H9 (cell line): ENCODE data around the gene NRDE2. TPM values are rescaled to one million over a fixed set of nuclear protein-coding genes. Genes with fewer than 3 reads are reported as not detected.
"Not testable (repeated sequence)": the region's sequence is repeated elsewhere in the genome, so short reads cannot be mapped to it uniquely, and the experiment has no call there.

Experiments used
- DNase-seq: peaks from one replicate; pipeline ENCODE4 v3.0.0-alpha.2; 2017
- H2AFZ ChIP-seq: one replicate; pipeline ENCODE4 v1.6.1; 2013; ENCODE audit warnings: mild to moderate bottlenecking, low read length, control low read depth, moderate library complexity
- H2AK5ac ChIP-seq: 2 replicates; pipeline ENCODE4 v1.6.1; 2013; ENCODE audit warnings: low read length, control low read depth, mixed read lengths; ENCODE audit not compliant: insufficient read length
- H2BK120ac ChIP-seq: one replicate; pipeline ENCODE4 v1.6.1; 2013; ENCODE audit warnings: low read depth, mild to moderate bottlenecking, low read length, control low read depth, inconsistent platforms; ENCODE audit not compliant: poor library complexity, severe bottlenecking
- H2BK12ac ChIP-seq: 2 replicates; pipeline ENCODE4 v1.6.1; 2013; ENCODE audit warnings: low read length, control low read depth, mixed read lengths, low read depth; ENCODE audit not compliant: insufficient read length
- H2BK15ac ChIP-seq: 2 replicates; pipeline ENCODE4 v1.6.1; 2013; ENCODE audit warnings: low read depth, low read length, control low read depth
- H2BK20ac ChIP-seq: one replicate; pipeline ENCODE4 v1.6.1; 2013; ENCODE audit warnings: low read depth, mild to moderate bottlenecking, low read length, control low read depth, inconsistent platforms; ENCODE audit not compliant: poor library complexity, severe bottlenecking
- H2BK5ac ChIP-seq: 2 replicates; pipeline ENCODE4 v1.6.1; 2013; ENCODE audit warnings: low read length, control low read depth, mixed read lengths; ENCODE audit not compliant: insufficient read length
- H3K14ac ChIP-seq: 2 replicates; pipeline ENCODE4 v1.6.1; 2013; ENCODE audit warnings: low read length, control low read depth; ENCODE audit not compliant: insufficient read depth
- H3K18ac ChIP-seq: 2 replicates; pipeline ENCODE4 v1.6.1; 2013; ENCODE audit warnings: low read depth, mild to moderate bottlenecking, mixed read lengths, low read length, control low read depth; ENCODE audit not compliant: insufficient read length
- H3K23ac ChIP-seq: 2 replicates; pipeline ENCODE4 v1.6.1; 2013; ENCODE audit warnings: low read length, control low read depth, mixed read lengths, low read depth; ENCODE audit not compliant: insufficient read length
- H3K23me2 ChIP-seq: 2 replicates; pipeline ENCODE4 v1.6.1; 2013; ENCODE audit warnings: low read depth, mild to moderate bottlenecking, mixed read lengths, low read length, control low read depth; ENCODE audit not compliant: insufficient read length, poor library complexity, severe bottlenecking
- H3K27ac ChIP-seq: 2 replicates; pipeline ENCODE4 v1.5.1; 2013; ENCODE audit warnings: low read length, control low read depth, mixed read lengths, low read depth; ENCODE audit not compliant: insufficient read length
- H3K27me3 ChIP-seq: 2 replicates; pipeline ENCODE4 v1.6.1; 2013; ENCODE audit warnings: low read length, control low read depth, inconsistent platforms; ENCODE audit not compliant: insufficient read depth
- H3K4ac ChIP-seq: 2 replicates; pipeline ENCODE4 v1.6.1; 2013; ENCODE audit warnings: low read depth, mild to moderate bottlenecking, control low read depth, inconsistent platforms, low read length, moderate library complexity
- H3K4me1 ChIP-seq: 2 replicates; pipeline ENCODE4 v1.6.1; 2013; ENCODE audit warnings: low read length, control low read depth, inconsistent platforms; ENCODE audit not compliant: insufficient read depth
- H3K4me2 ChIP-seq: 2 replicates; pipeline ENCODE4 v1.6.1; 2013; ENCODE audit warnings: low read length, control low read depth, mixed read lengths; ENCODE audit not compliant: insufficient read length, insufficient read depth
- H3K56ac ChIP-seq: 2 replicates; pipeline ENCODE4 v1.6.1; 2013; ENCODE audit warnings: low read depth, mild to moderate bottlenecking, mixed read lengths, low read length, control low read depth; ENCODE audit not compliant: insufficient read length
- H3K79me1 ChIP-seq: 2 replicates; pipeline ENCODE4 v1.6.1; 2013; ENCODE audit warnings: low read depth, mild to moderate bottlenecking, moderate library complexity, low read length, control low read depth, inconsistent platforms; ENCODE audit not compliant: insufficient read depth, poor library complexity, severe bottlenecking
- H3K79me2 ChIP-seq: 2 replicates; pipeline ENCODE4 v1.6.1; 2013; ENCODE audit warnings: low read length, control low read depth, inconsistent platforms; ENCODE audit not compliant: insufficient read depth
- H3K9ac ChIP-seq: 2 replicates; pipeline ENCODE4 v1.6.1; 2013; ENCODE audit warnings: low read length, control low read depth, mixed read lengths; ENCODE audit not compliant: insufficient read length; ENCODE audit errors: extremely low read depth
- H3K9me3 ChIP-seq: one replicate; pipeline ENCODE4 v1.6.1; 2013; ENCODE audit warnings: low read depth, low read length, inconsistent platforms; ENCODE audit not compliant: control insufficient read depth
- H3T11ph ChIP-seq: one replicate; pipeline ENCODE4 v1.6.1; 2013; ENCODE audit warnings: mild to moderate bottlenecking, low read length, control low read depth, inconsistent platforms
- H4K20me1 ChIP-seq: one replicate; pipeline ENCODE4 v1.6.1; 2013; ENCODE audit not compliant: control insufficient read depth, insufficient read length, insufficient read depth
- H4K5ac ChIP-seq: 2 replicates; pipeline ENCODE4 v1.6.1; 2013; ENCODE audit warnings: low read depth, mild to moderate bottlenecking, mixed read lengths, low read length, control low read depth; ENCODE audit not compliant: insufficient read length
- H4K8ac ChIP-seq: replicated peaks from 2 replicates; pipeline ENCODE4 v1.6.1; 2013; ENCODE audit warnings: low read length, control low read depth, mixed read lengths, low read depth; ENCODE audit not compliant: insufficient read length
- H4K91ac ChIP-seq: 2 replicates; pipeline ENCODE4 v1.6.1; 2013; ENCODE audit warnings: low read depth, mild to moderate bottlenecking, moderate library complexity, mixed read lengths, low read length, control low read depth; ENCODE audit not compliant: insufficient read length
- H3K27ac Mint-ChIP-seq, 3 experiments: 2 replicates in 2 of 3; 3 replicates in 1 of 3; pipeline ENCODE4 v1.8.0; 2020 to 2021; ENCODE audit warnings: mixed read lengths in 3 of 3, mild to moderate bottlenecking in 1 of 3, moderate library complexity in 1 of 3
- H3K27me3 Mint-ChIP-seq: 2 replicates; pipeline ENCODE4 v1.8.0; 2021; ENCODE audit warnings: low read depth, mild to moderate bottlenecking, moderate library complexity, mixed read lengths
- H3K36me3 Mint-ChIP-seq, 3 experiments: 2 replicates in 2 of 3; 3 replicates in 1 of 3; pipeline ENCODE4 v1.8.0; 2020 to 2021; ENCODE audit warnings: low read depth in 3 of 3, mixed read lengths in 3 of 3; ENCODE audit not compliant: insufficient read depth in 1 of 3
- H3K4me1 Mint-ChIP-seq, 2 experiments: 2 replicates each; pipeline ENCODE4 v1.8.0; 2020; ENCODE audit warnings: mixed read lengths in 2 of 2
- H3K4me3 Mint-ChIP-seq, 2 experiments: 2 replicates in 1 of 2; 3 replicates in 1 of 2; pipeline ENCODE4 v1.8.0; 2020 to 2021; ENCODE audit warnings: mild to moderate bottlenecking in 2 of 2, mixed read lengths in 2 of 2, moderate library complexity in 1 of 2
- H3K9me3 Mint-ChIP-seq, 2 experiments: 2 replicates in 1 of 2; 3 replicates in 1 of 2; pipeline ENCODE4 v1.8.0; 2020; ENCODE audit warnings: mild to moderate bottlenecking in 2 of 2, mixed read lengths in 2 of 2, moderate library complexity in 1 of 2
- CTCF ChIP-seq: fragments of 200-600 bp; sonication (generic); conservative IDR thresholded peaks from 3 replicates; pipeline ENCODE4 v1.8.0; 2021; ENCODE audit warnings: antibody characterized with exemption, mild to moderate bottlenecking
- WGBS: extraction: QIAGEN DNeasy Blood & Tissue Kit; methylation state at CpG from one replicate; pipeline ENCODE4 v1.1.7; 2013; ENCODE audit warnings: missing lambda C conversion rate, low lambda C conversion rate, mixed read lengths; ENCODE audit not compliant: insufficient read length; ENCODE audit errors: extremely low coverage; 5-methylcytosine and 5-hydroxymethylcytosine counted together
- total RNA-seq: library from RNA; stranded (reverse); gene quantifications from 2 replicates; pipeline ENCODE4 v1.2.1, GENCODE V29; 2021

The NRDE2 gene
- total RNA-seq, 1 experiment from 2014 or later, result 21.2 TPM

GRCh38 chr14:90341784-90342183 is 10.0 kb upstream of the NRDE2 start:
- no peak for TF ChIP-seq CTCF
- H3K23ac ChIP-seq, result no peak overlapping the region

GRCh38 chr14:90341232-90341631 is 9.5 kb upstream of the NRDE2 start:
- H2AFZ ChIP-seq, H2BK15ac ChIP-seq, H3K9me3 ChIP-seq, H3K79me1 ChIP-seq, H3K9ac ChIP-seq, H3K27me3 ChIP-seq, H2BK20ac ChIP-seq, H3K27ac ChIP-seq, H3K4me1 ChIP-seq, H4K20me1 ChIP-seq, DNase-seq, H3K23me2 ChIP-seq, H2BK12ac ChIP-seq, H4K8ac ChIP-seq, H3K18ac ChIP-seq, H3T11ph ChIP-seq, H2AK5ac ChIP-seq, H3K14ac ChIP-seq, H3K79me2 ChIP-seq, H3K56ac ChIP-seq, H2BK120ac ChIP-seq, H3K23ac ChIP-seq, H3K9me3 Mint-ChIP-seq, H2BK5ac ChIP-seq, H3K36me3 Mint-ChIP-seq, H3K4ac ChIP-seq, H3K4me3 Mint-ChIP-seq, H3K4me2 ChIP-seq, H4K5ac ChIP-seq, H4K91ac ChIP-seq: not testable (repeated sequence)
- no CpG with 5 or more reads among the region's 5 CpGs for WGBS
- H3K27ac Mint-ChIP-seq, result peak overlapping the region in 1 of 3 experiments; percentile 83; a peak in 1 of 7 replicates
- peaks cover 10 to 14% of the 10 kb centered on the region in 2 experiments for H3K4me1 Mint-ChIP-seq
- peaks cover 36% of the 10 kb centered on the region for H3K27me3 Mint-ChIP-seq

More at GRCh38 chr14:90341784-90342183, 10.0 kb upstream of the NRDE2 start:
- H3K27ac Mint-ChIP-seq, result no peak overlapping the region; a peak in 1 of 7 replicates
- H2AFZ ChIP-seq, result no peak overlapping the region
- no peak overlapping the region for H3T11ph ChIP-seq
- H3K27me3 Mint-ChIP-seq, result peaks cover 30% of the 10 kb centered on the region
- no peaks in the 10 kb centered on the region; the same call in 1 of the 2 replicates for H3K4me1 ChIP-seq
- H4K8ac ChIP-seq, result no peak overlapping the region
- no peaks in the 10 kb centered on the region for H3K79me1 ChIP-seq
- no peak overlapping the region for H2BK12ac ChIP-seq
- H4K20me1 ChIP-seq, result no peaks in the 10 kb centered on the region
- H2BK15ac ChIP-seq, result no peak overlapping the region
- no peak overlapping the region for H4K91ac ChIP-seq
- no peak overlapping the region for H3K14ac ChIP-seq
- no CpG with 5 or more reads among the region's 7 CpGs for WGBS
- peaks cover 10 to 14% of the 10 kb centered on the region in 2 experiments for H3K4me1 Mint-ChIP-seq
- no peaks in the 10 kb centered on the region for H3K79me2 ChIP-seq
- no peak overlapping the region for H4K5ac ChIP-seq
- DNase-seq, result no peak
- no peak overlapping the region for H3K9ac ChIP-seq
- no peak overlapping the region for H2AK5ac ChIP-seq
- H2BK20ac ChIP-seq, result no peak overlapping the region
- no peak overlapping the region for H3K18ac ChIP-seq
- no peaks in the 10 kb centered on the region for H3K23me2 ChIP-seq
- no peak overlapping the region for H3K4me3 Mint-ChIP-seq
- H3K56ac ChIP-seq, result no peak overlapping the region
- no peak overlapping the region for H2BK5ac ChIP-seq
- no peak overlapping the region for H2BK120ac ChIP-seq
- no peak overlapping the region for H3K27ac ChIP-seq
- H3K4ac ChIP-seq, result no peak overlapping the region
- no peaks in the 10 kb centered on the region for H3K36me3 Mint-ChIP-seq
- no peaks in the 10 kb centered on the region for H3K27me3 ChIP-seq
- H3K9me3 Mint-ChIP-seq, result no peaks in the 10 kb centered on the region
- H3K4me2 ChIP-seq, result no peak overlapping the region
- no peaks in the 10 kb centered on the region for H3K9me3 ChIP-seq
